HG02840 (cell line): Measurements from ENCODE around the gene CHRNA3.

Source experiments
- ATAC-seq: cut with Tn5 transposase; IDR thresholded peaks from one replicate; pipeline ENCODE4 v1.9.1; 2021; ENCODE audit warnings: mild to moderate bottlenecking, moderate library complexity, moderate number of reproducible peaks; ENCODE audit not compliant: unreplicated experiment, low FRiP score

Gene CHRNA3

GRCh38 chr15:78620527-78621421 is at the start of gene CHRNA3:
CHRNA3 (minus strand) TSS chr15:78620996; CDS start chr15:78620794, 202 bp downstream.
- ATAC-seq: no peak

GRCh38 chr15:78668987-78669386 is 48.2 kb upstream of the CHRNA3 start:
- ATAC-seq: no peak

GRCh38 chr15:78667578-78668236 is 46.9 kb upstream of the CHRNA3 start:
- ATAC-seq: no peak

GRCh38 chr15:78666010-78666409 is 45.2 kb upstream of the CHRNA3 start:
- no peak for ATAC-seq

- no peak for ATAC-seq
Observed at GRCh38 chr15:78663703-78664102, 42.9 kb upstream of the CHRNA3 start.

- ATAC-seq: no peak
Observed at GRCh38 chr15:78662028-78662427, 41.2 kb upstream of the CHRNA3 start.

- ATAC-seq: no peak
Observed at GRCh38 chr15:78661001-78661400, 40.2 kb upstream of the CHRNA3 start.

GRCh38 chr15:78660584-78660983 is 39.8 kb upstream of the CHRNA3 start:
- no peak for ATAC-seq

- no peak for ATAC-seq
Observed at GRCh38 chr15:78658823-78659222, 38.0 kb upstream of the CHRNA3 start.

GRCh38 chr15:78654272-78654671 is 33.5 kb upstream of the CHRNA3 start:
- no peak for ATAC-seq

- ATAC-seq: no peak
Observed at GRCh38 chr15:78651930-78652615, 31.3 kb upstream of the CHRNA3 start.

GRCh38 chr15:78651007-78651406 is 30.2 kb upstream of the CHRNA3 start:
- no peak for ATAC-seq

- no peak for ATAC-seq
Observed at GRCh38 chr15:78650022-78650421, 29.2 kb upstream of the CHRNA3 start.

GRCh38 chr15:78645009-78645408 is 24.2 kb upstream of the CHRNA3 start:
- no peak for ATAC-seq

GRCh38 chr15:78642331-78642730 is 21.5 kb upstream of the CHRNA3 start:
- no peak for ATAC-seq

- ATAC-seq: no peak
Observed at GRCh38 chr15:78641749-78642275, 21.0 kb upstream of the CHRNA3 start.

- no peak for ATAC-seq
Observed at GRCh38 chr15:78641102-78641748, 20.4 kb upstream of the CHRNA3 start, which contains the start of gene CHRNB4. CHRNB4 (minus strand) TSS chr15:78641210; CDS start chr15:78641133, 77 bp downstream.

- ATAC-seq: no peak
Observed at GRCh38 chr15:78640527-78641101, 19.8 kb upstream of the CHRNA3 start.

GRCh38 chr15:78638658-78639314 is 18.0 kb upstream of the CHRNA3 start:
- ATAC-seq: no peak
